CD14-positive monocyte (primary cell): Measurements from ENCODE around the gene SMARCA4. TPM values are rescaled to one million over a fixed set of nuclear protein-coding genes. Genes with fewer than 3 reads are reported as not detected.

Experiments used
- DNase-seq, 3 donors: peaks; one replicate each; pipeline ENCODE4 v3.0.0-alpha.2; 2011 to 2022
- H2AFZ ChIP-seq: 2 replicates; pipeline ENCODE4 v1.6.0; 2012; ENCODE audit warnings: mild to moderate bottlenecking, low read depth, low read length, inconsistent platforms; ENCODE audit not compliant: insufficient read depth, poor library complexity, severe bottlenecking
- H3K27ac ChIP-seq, 2 donors: 1 replicate in 1 of 2; 2 replicates in 1 of 2; pipeline ENCODE4 v1.5.1; 2012 to 2013; ENCODE audit warnings: low read length in 2 of 2, control low read depth in 1 of 2, inconsistent platforms in 1 of 2, low read depth in 1 of 2, mild to moderate bottlenecking in 1 of 2
- H3K27me3 ChIP-seq, 2 donors: one replicate each; pipeline versions ENCODE4 v1.6.0 to v1.6.1; 2011 to 2013; ENCODE audit warnings: low read length in 2 of 2; ENCODE audit not compliant: control insufficient read depth in 2 of 2, insufficient read depth in 2 of 2
- H3K36me3 ChIP-seq, 2 donors: replicated peaks in 1 of 2; 1 replicate in 1 of 2; 2 replicates in 1 of 2; pipeline versions ENCODE4 v1.5.1 to v1.6.1; 2012 to 2013; ENCODE audit warnings: low read length in 2 of 2, control low read depth in 1 of 2, inconsistent platforms in 1 of 2, mild to moderate bottlenecking in 1 of 2; ENCODE audit not compliant: insufficient read depth in 2 of 2, control insufficient read depth in 1 of 2
- H3K4me1 ChIP-seq, 2 donors: 1 replicate in 1 of 2; 2 replicates in 1 of 2; pipeline versions ENCODE4 v1.5.1 to v1.6.1; 2012 to 2013; ENCODE audit warnings: low read length in 2 of 2, control low read depth in 1 of 2, inconsistent platforms in 1 of 2, mild to moderate bottlenecking in 1 of 2, moderate library complexity in 1 of 2; ENCODE audit not compliant: insufficient read depth in 2 of 2, control insufficient read depth in 1 of 2
- H3K4me2 ChIP-seq: replicated peaks from 2 replicates; pipeline ENCODE3; 2012; ENCODE audit warnings: low read length, moderate library complexity, mild to moderate bottlenecking; ENCODE audit not compliant: poor library complexity, severe bottlenecking; ENCODE audit errors: extremely low read depth
- H3K4me3 ChIP-seq, 3 experiments: fragments of 200-600 bp in 1 of 3; sonication (generic) in 1 of 3; replicated peaks in 1 of 3; 1 replicate in 2 of 3; 2 replicates in 1 of 3; pipeline ENCODE4 v1.5.1; 2011 to 2013; ENCODE audit warnings: low read length in 3 of 3, mild to moderate bottlenecking in 3 of 3, control low read depth in 2 of 3, low read depth in 2 of 3, inconsistent platforms in 1 of 3, moderate library complexity in 1 of 3
- H3K79me2 ChIP-seq: 2 replicates; pipeline ENCODE4 v1.6.0; 2012; ENCODE audit warnings: mild to moderate bottlenecking, control low read depth, inconsistent platforms, low read length, moderate library complexity; ENCODE audit not compliant: insufficient read depth
- H3K9ac ChIP-seq: 2 replicates; pipeline ENCODE4 v1.6.0; 2017; ENCODE audit warnings: low read length, mild to moderate bottlenecking; ENCODE audit not compliant: insufficient read depth, poor library complexity, severe bottlenecking
- H3K9me3 ChIP-seq, 2 donors: replicated peaks in 1 of 2; 1 replicate in 1 of 2; 2 replicates in 1 of 2; pipeline versions ENCODE4 v1.5.1 to v1.6.1; 2012 to 2013; ENCODE audit warnings: low read length in 2 of 2, control low read depth in 1 of 2; ENCODE audit not compliant: control insufficient read depth in 1 of 2, insufficient read depth in 1 of 2
- H4K20me1 ChIP-seq: 2 replicates; pipeline ENCODE4 v1.6.0; 2012; ENCODE audit warnings: mild to moderate bottlenecking, low read length, control low read depth, moderate library complexity; ENCODE audit not compliant: insufficient read depth
- H3K27ac Mint-ChIP-seq, 7 donors: one replicate each; pipeline ENCODE4 v1.8.0; 2020; ENCODE audit warnings: mild to moderate bottlenecking in 7 of 7, mixed read lengths in 7 of 7, moderate library complexity in 6 of 7, inconsistent platforms in 2 of 7
- H3K27me3 Mint-ChIP-seq, 3 donors: one replicate each; pipeline ENCODE4 v1.8.0; 2021 to 2022; ENCODE audit warnings: low read depth in 3 of 3, mild to moderate bottlenecking in 3 of 3, mixed read lengths in 3 of 3, moderate library complexity in 3 of 3, inconsistent platforms in 1 of 3
- H3K36me3 Mint-ChIP-seq, 2 donors: one replicate each; pipeline ENCODE4 v1.8.0; 2020; ENCODE audit warnings: mixed read lengths in 2 of 2, inconsistent platforms in 1 of 2, mild to moderate bottlenecking in 1 of 2
- H3K4me1 Mint-ChIP-seq: one replicate; pipeline ENCODE4 v1.8.0; 2020; ENCODE audit warnings: mild to moderate bottlenecking, mixed read lengths
- H3K4me3 Mint-ChIP-seq, 2 donors: one replicate each; pipeline ENCODE4 v1.8.0; 2020; ENCODE audit warnings: mild to moderate bottlenecking in 2 of 2, mixed read lengths in 2 of 2, moderate library complexity in 1 of 2
- H3K9me3 Mint-ChIP-seq, 7 donors: one replicate each; pipeline ENCODE4 v1.8.0; 2020 to 2022; ENCODE audit warnings: mixed read lengths in 7 of 7, mild to moderate bottlenecking in 6 of 7, moderate library complexity in 6 of 7, inconsistent platforms in 2 of 7
- WGBS: methylation state at CpG from one replicate; pipeline ENCODE4 v1.1.5; 2013; ENCODE audit warnings: missing lambda C conversion rate; ENCODE audit not compliant: insufficient coverage; 5-methylcytosine and 5-hydroxymethylcytosine counted together
- intact Hi-C, 2 donors: fragments of 100-400 bp; cut with micrococcal nuclease; formaldehyde crosslinking; loops; one replicate each; pipeline versions ENCODE4 v1.15.0 to v1.15.1; 2023
- polyA plus RNA-seq, 3 donors: library from polyadenylated mRNA; depleted of rRNA in 1 of 3; unstranded in 2 of 3; stranded (reverse) in 1 of 3; fragments of 300-500 nt in 2 of 3; fragments of >200 nt in 1 of 3; fragmentation: Illumina TruSeq in 2 of 3; gene quantifications; 1 replicate in 2 of 3; 2 replicates in 1 of 3; pipeline ENCODE4 v1.2.3, GENCODE V29; 2012 to 2021
- TF ChIP-seq, protein P1 (sequence below): fragments of 200-600 bp; IDR thresholded peaks from one replicate; pipeline ENCODE4 v1.8.0; 2022; ENCODE audit warnings: antibody characterized with exemption, mild to moderate bottlenecking

The SMARCA4 gene
- polyA plus RNA-seq, 3 donors = 5.1 to 53.3 (median 7.0) TPM

DNA sequence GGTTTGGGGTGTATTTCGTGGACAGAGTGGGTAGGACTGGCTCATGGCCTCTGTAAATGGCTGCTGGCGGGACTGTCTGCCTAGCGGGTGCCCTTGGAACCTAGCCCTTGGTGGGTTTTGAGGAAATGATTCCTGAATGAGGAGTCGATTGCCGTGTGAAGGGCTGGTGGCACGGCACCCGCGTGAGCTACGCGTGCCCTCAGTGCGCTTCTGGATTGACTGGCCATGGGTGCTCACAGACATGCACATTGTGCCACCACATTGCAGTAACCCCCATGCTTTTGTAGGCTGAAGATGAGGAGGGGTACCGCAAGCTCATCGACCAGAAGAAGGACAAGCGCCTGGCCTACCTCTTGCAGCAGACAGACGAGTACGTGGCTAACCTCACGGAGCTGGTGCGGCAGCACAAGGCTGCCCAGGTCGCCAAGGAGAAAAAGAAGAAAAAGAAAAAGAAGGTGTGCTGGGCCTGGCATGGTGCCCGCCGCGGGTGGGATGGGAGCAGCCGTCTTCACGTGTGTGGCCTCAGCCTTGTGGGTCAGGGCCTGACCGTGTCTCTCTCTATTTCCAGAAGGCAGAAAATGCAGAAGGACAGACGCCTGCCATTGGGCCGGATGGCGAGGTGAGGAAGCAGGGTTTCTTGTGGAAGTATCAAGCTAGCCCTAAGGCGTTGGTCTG lies 35.2 kb downstream of the SMARCA4 start:
- Histone ChIP-seq H3K36me3 (peaks cover 67 to 93% of the 10 kb centered on the region in 2 donors), H3K4me1 (no peaks in the 10 kb centered on the region), H3K9ac (no peak overlapping the region), H3K4me2 (no peak overlapping the region), H3K27me3 (no peaks in the 10 kb centered on the region), H2AFZ (no peak overlapping the region), H3K9me3 (no peaks in the 10 kb centered on the region), H3K79me2 (no peaks in the 10 kb centered on the region), H3K27ac (no peak overlapping the region), H3K4me3 (no peak overlapping the region), H4K20me1 (no peaks in the 10 kb centered on the region)
- Mint-ChIP-seq H3K4me1 (peaks cover 6% of the 10 kb centered on the region), H3K36me3 (peaks cover 66 to 99% of the 10 kb centered on the region in 2 donors), H3K4me3 (no peak overlapping the region), H3K27me3 (no peaks in the 10 kb centered on the region), H3K9me3 (no peaks in the 10 kb centered on the region), H3K27ac (peak overlapping the region in 3 of 7 donors; percentile 10 to 52 (median 17))
- DNase-seq = no peak
- intact Hi-C loops = no loop called here
- TF ChIP-seq, protein P1, sequence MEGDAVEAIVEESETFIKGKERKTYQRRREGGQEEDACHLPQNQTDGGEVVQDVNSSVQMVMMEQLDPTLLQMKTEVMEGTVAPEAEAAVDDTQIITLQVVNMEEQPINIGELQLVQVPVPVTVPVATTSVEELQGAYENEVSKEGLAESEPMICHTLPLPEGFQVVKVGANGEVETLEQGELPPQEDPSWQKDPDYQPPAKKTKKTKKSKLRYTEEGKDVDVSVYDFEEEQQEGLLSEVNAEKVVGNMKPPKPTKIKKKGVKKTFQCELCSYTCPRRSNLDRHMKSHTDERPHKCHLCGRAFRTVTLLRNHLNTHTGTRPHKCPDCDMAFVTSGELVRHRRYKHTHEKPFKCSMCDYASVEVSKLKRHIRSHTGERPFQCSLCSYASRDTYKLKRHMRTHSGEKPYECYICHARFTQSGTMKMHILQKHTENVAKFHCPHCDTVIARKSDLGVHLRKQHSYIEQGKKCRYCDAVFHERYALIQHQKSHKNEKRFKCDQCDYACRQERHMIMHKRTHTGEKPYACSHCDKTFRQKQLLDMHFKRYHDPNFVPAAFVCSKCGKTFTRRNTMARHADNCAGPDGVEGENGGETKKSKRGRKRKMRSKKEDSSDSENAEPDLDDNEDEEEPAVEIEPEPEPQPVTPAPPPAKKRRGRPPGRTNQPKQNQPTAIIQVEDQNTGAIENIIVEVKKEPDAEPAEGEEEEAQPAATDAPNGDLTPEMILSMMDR = no peak
- WGBS = 92% methylated on average over 25 of the region's 29 CpGs

DNA sequence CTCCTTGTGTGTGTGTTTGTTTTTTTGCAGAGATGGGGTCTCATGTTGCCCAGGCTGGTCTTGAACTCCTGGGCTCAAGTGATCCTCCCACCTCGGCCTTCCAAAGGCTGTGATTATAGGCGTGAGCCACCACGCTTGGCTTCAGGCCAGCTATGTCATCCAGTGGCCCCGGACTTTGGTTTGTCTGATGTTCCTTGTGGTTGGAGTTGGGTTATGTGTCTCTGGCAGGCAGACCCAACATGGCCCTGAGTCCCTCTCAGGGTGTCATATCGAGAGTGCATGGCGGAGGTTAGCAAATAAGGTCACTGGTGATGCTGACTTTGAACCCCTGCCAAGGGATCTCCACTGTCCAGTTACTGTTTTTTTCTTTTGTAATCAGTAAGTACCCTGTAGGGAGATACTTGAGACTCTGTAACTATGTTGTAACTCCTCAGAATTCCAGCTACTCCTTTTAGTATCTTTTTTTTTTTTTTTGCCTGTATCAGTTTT lies 37.3 kb downstream of the SMARCA4 start:
- Histone ChIP-seq H3K4me1 (peaks cover 0 to 4% of the 10 kb centered on the region in 2 donors), H3K36me3 (peaks cover 63 to 92% of the 10 kb centered on the region in 2 donors), H3K4me2 (no peak overlapping the region), H3K9ac (no peak overlapping the region), H3K27ac (peak overlapping the region in 1 of 2 donors; percentile 8), H3K4me3 (no peak overlapping the region), H3K27me3 (no peaks in the 10 kb centered on the region), H3K9me3 (no peaks in the 10 kb centered on the region), H2AFZ (no peak overlapping the region), H4K20me1 (no peaks in the 10 kb centered on the region), H3K79me2 (no peaks in the 10 kb centered on the region)
- Mint-ChIP-seq H3K4me3 (no peak overlapping the region), H3K36me3 (peaks cover 69 to 97% of the 10 kb centered on the region in 2 donors), H3K9me3 (no peaks in the 10 kb centered on the region), H3K27me3 (no peaks in the 10 kb centered on the region), H3K4me1 (peaks cover 9% of the 10 kb centered on the region), H3K27ac (peak overlapping the region in 2 of 7 donors; percentile 32 to 46)
- 76% methylated on average over 6 of the region's 6 CpGs for WGBS
- TF ChIP-seq, protein P1 = no peak
- no peak for DNase-seq
- intact Hi-C loops = no loop called here
